HG03442 (cell line): ENCODE measurements around the gene DIP2B.

ENCODE experiments used
- ATAC-seq: cut with Tn5 transposase; IDR thresholded peaks from one replicate; pipeline ENCODE4 v1.9.1; 2021; ENCODE audit warnings: mild to moderate bottlenecking, moderate library complexity; ENCODE audit not compliant: unreplicated experiment

The DIP2B gene

DNA sequence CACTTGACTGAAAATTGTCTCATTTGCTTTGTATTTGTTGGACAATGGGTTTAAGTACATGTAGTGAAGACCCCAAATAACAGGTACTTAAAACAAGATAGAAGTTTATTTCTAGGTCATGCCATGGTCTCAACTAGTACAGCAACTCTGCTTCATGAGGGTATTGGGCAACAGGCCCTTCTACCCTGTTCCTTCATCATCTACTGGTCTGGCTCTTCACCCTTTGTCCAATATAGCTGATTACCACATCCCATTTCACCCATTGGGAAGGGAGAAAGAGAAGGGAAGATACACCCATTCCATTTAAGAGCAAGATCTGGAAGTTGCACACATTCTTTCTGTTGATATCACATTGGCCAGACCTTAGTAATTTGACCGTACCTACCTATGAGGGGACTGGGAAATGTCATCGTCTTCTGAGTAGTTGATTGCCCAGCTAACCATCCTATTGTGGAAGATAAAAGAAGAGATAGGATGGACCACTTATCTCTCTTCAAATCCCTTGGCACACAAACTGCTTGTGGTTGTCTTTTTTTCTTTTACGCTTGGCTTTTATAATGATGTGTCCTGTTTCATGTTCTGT lies 104.6 kb downstream of the DIP2B start:
- ATAC-seq = no peak

DNA sequence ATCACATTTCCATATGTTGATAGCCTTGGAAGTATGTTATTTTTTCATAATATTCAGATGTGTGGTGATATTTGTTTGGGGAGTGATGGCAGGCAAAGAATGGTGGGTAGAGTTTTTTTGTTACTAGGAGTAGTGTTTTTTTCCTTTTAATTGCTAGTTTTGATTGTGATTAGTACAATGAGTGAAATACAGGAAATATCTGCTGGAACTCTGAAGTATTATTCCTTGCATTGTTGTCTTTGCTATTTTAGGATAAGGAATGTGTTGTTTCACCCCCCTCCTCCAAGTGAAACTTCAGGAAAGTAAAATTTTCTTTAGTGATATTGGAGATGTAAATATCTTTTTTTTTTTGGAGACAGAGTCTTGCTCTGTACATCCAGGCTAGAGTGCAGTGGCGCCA lies 105.4 kb downstream of the DIP2B start:
- no peak for ATAC-seq

DNA sequence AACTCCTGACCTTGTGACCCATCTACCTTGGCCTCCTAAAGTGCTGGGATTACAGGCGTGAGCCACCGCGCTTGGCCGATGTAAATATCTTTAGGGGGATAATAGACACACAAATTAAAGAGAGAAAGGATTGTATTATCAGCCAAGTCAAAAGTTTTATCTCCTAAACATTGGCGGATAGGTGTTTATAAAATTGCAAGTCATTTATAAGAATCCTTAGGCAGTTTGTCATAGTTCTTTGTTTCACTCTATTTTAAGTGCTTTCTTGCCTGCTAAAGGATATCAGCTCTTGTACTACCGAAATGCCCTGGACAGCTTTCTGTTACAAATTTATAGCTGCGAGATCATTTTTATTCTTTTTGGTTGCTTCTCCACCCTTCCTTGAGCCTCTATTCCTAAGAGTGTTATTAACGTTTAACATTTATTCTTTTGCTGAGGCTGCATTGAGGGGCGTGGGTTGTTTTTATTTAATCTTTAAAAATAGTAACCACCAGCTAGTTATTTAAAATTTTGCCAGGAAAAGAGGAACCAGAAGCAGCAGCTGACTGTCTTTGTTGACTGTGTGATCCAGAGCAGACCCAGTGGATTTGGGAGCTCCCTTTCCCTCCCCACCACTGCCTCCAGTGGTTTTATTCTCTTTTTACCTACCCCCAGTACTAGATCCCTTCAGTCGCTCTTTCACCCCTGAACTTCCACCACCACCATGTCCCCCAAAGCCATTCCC lies 106.4 kb downstream of the DIP2B start:
- no peak for ATAC-seq

DNA sequence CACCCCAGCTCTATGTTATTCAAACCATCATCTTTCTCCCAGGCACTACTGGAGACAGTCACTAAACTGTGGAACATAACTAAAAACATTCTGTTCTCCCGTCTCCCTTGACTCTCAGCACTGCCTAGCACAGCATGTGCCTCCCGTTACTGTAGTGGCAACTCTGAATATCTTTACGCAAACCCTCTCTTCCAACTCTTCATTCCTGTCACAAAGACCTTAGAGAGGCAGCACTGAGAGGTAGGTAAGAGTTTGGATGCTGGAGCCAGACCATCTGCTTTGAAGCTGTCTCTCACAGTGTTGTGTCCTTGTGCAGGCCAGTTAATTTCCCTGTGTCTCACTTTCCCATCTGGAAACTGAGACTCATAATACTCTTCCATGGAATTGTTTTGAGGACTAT lies 108.1 kb downstream of the DIP2B start:
- no peak for ATAC-seq

DNA sequence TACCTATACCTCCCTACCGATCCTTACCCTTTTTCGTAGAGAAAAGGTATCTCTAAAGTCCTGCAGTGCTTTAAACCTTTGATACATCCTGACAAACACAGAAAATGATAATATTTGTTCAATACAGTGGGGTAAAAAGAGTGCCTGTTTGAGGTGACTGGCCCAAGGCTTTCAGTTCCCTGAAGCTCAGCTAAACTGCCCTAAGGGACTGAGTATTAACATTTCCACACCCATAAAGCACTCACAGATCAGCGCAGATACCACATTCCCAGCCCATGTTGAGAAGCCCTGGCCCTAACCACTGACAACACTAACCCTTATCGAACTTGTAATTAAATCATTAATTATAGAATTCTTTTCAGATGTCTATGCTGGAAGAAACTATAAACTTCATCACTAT lies 108.7 kb downstream of the DIP2B start:
- no peak for ATAC-seq

DNA sequence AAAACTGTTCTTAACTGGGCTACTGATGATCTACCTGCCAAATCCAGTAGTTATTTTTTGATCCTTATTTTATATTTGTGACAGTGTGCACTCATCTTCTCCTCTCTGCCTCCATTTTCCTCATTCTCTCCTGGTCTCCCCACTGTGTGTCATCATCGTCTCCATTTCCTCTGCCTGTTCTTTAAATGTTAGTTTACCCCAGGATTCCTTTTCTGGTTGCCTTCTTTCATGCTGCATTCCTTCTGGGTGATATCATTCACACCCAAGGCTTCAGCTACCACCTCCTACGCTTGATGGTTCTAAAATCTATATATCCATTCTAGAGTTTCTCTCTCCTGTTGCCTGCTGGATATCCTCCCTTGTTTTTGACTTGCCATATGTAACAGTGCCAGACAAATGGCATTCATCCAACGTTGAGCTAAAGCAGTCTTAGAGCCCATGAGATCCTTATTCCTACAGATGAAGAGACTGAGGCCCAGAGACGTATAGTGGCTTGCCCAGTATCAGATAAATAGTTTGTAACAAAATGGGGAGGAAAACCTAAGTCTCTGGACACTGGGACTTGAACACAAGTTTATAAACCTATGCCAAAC lies 109.5 kb downstream of the DIP2B start:
- no peak for ATAC-seq

DNA sequence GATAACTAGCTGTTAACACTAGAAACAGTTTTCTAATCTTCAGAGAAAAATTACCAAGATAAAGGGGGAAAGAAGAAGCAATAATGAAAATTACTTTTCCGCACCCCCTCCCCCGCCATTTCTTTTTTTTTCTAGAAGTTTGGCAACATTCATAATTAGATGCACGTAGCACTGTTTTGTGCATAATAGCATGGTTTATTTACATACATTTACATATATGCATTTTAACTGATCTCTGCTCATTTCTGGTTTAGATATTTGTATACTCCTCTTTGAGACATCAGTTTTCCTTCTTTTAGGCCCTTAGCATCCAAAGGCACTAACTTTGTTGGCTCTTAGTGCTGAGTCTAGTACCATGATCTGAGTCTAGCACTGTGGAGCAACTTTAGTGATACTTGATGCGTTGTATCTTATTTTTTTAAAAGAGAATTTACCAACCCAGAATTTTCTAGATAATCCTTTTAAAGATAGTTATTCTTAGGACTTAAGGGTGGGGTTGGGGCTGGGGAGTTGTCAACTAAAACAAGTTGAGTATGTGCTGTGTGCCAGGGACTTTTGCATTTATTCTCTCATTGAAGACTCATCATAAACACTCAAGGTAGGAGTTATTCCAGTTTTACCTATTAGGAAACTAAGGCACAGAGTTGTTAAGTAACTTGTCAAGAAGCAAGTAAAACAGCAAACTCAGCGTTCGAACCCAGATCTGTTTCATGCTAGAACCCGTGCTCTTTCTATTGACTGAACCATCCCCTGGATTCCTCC lies 110.5 kb downstream of the DIP2B start:
- no peak for ATAC-seq

DNA sequence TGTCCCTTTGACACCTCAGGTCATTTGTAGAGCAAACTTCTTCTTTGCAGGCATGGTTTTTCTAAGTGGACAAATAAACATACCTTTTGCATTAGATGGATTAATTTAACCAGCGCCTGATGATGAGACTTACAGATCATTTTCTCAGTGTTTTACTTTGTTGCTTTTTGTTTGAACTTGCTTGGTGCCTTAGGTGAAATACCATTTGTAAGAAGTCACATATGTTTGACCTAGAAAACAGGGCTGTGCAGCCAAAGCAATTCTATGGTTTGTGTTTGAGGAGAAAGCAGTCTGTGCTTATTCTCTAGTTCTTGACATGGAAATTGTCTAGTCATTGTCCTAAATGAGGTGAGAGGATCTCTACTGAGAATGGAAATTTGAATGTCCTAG lies 111.1 kb downstream of the DIP2B start:
- no peak for ATAC-seq

DNA sequence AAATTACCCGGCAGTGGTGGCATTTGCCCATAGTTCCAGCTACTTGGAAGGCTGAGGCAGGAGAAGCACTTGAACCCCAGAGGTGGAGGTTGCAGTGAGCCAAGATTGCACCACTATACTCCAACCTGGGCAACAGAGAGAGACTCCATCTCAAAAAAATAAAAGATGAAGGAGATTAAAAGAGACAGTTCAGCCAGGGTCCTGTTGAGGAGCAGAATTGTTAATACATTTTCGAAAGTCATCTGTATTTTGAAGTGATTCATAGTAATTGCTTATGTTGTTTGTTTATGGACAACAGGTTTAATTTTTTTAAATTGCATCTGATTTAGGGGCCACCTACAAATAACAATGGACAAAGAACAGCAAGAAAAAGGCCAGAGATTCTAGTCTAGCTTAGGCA lies 112.9 kb downstream of the DIP2B start:
- ATAC-seq = no peak

DNA sequence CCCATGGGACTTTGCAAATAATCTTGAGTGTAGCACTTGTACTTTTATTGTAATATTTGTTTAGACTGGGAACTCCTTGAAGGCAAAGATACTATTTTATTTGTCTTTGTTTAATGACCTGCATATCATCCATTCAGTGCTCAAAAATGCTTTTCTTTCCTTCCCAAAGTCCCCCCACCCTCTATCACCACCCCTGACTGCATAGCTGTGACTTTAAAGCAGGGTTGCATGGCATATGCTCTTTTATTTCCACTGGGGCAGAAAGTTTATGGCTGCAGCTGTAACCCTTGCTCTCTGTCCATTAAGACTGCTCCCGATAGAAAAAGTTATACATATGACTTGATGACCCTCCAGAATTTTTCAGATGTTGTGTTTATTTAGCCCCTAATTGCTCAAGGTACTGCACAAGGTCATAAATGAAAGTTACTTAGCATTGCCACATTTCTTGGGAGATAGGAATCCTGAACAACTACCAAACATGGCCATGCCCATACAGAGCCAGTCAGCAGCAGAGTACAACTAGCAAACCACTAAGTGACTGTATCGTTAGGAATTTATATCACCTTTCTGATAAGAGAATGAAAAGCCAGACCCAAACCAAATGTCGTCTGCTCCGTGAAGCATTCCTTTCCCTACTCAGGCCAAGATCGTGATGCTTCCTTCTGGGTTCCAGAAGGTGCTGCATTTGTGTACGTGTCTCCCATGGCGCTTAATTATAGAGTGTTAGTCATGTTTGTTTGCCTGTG lies 114.3 kb downstream of the DIP2B start:
- ATAC-seq = no peak

DNA sequence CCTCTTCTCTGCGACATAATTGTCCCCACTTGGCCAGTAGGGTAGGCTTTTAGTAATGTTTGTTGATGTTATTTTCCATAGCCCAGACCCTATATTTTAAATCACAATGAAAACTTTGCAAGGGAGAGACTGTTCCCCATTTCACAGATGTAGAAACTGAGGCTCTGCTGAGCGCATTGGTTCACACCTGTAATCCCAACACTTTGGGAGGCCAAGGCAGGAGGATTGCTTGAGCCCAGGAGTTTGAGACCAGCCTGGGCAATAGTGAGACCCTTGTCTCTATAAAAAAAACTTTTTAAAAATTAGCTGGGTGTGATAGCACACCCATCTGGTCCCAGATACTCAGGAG lies 114.8 kb downstream of the DIP2B start:
- ATAC-seq = no peak

DNA sequence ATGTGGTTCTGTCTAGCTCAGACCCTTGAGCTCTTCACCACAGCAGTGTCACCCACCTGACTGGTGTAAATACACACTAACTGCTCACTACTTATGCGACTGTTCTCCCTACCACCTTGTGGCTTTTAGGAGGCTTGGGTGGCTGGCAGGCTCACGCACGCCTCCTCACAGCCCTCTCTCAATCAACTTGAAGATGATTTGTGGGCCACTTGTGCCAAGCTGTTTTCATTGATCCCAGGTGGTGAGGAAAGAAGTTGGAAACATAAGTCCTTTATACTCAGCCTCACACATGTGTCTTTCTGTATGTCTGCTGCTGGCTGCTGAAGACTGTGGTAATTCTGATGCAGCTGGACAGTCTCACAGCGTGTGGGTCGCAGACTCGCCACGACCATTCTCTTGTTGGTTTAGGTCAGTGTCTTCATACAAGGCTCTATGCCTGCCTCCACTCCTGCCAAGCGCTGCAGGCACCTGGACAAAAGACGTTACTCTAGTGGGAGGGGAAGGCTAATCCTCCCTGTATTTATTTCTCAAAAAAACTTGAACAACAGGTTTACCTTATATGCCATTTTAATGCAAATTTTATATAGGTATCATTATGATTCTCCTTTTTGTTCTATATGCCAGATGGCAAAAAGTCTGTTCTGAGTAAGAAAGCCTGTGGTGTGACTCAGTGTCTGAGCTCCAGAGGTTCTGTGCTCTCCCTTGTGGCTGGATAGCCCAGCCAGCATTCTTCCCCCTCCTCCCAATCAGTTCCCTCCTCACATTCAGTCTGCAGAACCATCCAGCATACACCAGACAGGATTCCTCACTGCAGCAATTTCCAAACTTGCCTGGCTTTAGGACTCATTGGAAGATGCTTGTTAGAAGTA lies 115.6 kb downstream of the DIP2B start:
- ATAC-seq = no peak

DNA sequence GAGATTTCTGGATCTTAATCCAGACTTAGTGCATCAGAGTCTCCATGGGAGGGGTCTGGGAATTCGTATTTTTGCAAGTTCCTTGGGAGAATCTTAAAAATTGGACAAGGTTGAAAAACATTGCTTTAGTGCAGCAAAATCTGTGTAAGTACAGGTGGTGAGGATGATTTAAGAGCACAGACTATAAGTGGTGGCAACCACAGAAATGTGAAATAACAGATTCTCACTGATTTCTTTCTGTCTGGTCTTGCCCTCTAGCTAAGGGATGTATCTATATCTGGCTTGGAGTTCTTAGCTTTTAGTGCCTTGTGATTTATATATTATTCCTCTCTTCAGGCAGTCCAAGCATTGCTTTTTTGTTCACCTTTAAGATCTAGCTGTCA lies 116.2 kb downstream of the DIP2B start:
- no peak for ATAC-seq

DNA sequence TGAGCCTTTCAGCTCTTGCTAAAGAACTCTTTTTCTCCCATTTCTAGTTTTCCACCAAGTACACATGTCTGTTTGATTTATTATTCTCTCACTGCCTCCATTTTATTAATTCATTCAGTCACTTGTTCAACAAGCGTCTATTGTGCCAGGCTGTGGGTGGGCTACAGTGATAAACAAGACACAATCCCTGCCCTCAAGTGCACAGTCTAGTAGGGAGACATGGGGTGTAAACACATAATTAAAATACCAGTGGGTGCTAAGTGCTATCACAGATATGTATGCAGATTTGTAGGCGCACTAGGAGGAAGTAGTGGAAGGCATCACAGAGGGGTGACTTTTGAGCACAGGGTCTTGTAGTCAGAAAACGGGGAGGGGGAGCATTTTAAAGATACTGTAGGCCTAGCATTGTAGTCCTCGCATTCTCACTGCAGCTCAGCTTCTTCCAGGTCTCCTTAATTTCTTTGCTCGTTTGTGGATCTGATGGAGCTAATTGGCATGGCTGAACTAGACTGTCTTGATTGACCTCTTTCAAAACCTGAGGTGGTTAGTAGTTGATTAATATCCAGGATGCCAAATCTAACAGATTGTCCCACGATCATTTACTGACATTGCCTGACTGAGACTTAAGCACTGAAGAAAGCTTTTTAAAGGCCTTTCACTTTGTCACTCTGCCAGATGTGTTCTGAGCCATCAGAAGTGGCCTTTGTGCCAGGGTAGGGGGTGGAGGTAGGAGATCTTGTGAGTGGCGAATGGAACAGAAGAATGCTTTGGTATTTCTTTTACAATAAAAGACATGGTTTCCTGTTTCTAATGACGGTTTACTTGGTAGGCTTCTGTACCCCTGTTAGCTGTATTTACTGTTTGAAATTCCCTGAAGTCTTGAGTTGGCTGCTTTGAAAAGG lies 116.9 kb downstream of the DIP2B start:
- ATAC-seq = no peak

DNA sequence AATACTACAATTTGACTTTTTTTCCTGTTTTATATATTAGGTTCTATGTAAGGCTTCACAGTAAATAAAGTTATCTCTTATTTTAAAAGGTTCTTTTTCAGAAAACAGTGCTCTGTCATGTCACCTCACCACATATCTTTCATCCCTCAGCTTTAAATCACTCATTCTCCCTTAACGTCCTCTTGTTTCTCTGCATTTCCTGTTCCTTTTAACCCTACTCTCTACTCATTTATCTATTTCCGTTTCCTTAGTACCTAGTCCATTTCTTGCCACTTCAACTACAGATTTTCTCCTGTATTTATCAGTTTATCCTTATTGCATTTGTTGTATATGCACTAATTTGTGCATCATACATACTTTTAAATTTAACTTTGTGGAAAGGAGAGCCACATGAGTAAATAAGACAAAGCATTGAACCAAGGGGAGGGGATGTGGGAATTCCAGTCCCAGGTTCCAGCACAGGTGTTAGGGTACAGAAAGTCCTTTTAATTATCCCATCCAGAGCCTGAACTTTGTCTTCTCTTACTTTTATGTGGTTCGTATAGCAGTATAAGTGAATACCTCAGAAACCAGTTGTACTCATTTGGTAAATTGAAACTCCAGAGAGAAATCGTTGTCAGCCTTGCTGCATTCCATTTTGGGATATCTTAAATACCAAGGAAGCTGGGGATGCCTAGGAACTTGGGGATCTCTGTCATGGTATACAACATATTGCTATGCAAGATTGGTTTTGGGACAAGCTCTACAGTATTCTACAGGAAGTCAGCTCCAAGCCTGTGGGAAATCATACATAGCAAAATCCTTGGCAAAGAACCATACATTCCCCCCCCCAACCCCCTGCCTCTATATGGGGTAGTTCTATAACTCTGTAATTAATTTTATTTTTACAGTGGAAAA lies 120.5 kb downstream of the DIP2B start:
- no peak for ATAC-seq

DNA sequence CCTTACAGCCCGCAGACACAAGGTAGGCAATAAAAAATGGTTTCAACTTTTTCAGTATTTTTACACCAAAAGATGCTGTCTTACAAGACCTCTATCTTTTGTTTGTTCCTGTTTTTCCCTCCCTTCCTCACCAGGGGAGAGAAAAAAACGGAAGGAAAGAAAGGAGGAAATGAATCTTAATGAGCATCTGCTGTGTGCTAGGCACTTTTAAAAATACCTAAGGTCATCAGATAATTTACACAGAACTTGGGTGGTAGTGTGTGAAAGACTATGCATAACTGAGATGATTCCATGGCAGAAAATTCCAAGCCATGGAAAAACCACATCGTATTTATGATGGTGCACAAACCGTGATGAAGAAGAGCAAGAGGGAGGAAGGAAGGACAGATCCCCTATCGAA lies 121.2 kb downstream of the DIP2B start:
- ATAC-seq = no peak

DNA sequence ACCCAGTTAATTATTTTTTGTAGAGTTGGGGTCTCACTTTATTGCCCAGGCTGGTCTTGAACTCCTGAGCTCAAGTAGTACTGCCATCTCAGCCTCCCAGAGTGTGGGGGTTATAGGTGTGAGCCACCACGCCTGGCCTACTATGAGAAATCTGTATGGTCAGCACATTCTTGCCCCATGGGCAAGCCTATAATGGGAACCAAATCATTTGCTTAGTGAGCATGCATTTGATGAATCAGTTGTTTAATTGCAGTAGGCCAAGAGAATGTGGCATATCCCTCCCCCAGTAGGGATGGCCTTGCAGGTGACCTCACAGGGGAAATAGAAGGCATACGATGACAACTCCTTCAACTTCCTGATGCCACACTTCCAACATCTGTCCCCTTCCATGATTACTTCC lies 122.7 kb downstream of the DIP2B start:
- ATAC-seq = no peak

DNA sequence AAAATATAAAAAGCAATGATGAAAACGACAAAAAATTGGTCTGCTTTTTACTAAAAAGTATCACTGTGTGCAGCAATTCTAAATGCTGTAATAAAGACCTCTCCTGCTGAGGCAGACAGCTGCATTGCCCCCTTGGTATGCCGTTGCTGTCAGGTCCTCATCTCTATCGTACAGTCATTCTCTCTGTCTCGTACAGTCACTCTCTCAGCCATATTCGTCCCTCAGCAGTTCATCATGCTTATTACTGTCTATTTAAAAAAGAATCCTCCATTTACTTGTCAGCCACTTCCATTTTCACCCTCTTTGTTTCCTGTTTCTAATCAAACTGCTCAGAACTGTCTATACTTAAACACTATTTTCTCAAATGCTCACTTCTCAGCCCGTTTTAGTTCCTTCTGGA lies 123.6 kb downstream of the DIP2B start:
- ATAC-seq = no peak
